HG03066 (cell line): ENCODE data around the gene IGF2BP1.
"Not testable (repeated sequence)": the region's sequence is repeated elsewhere in the genome, so short reads cannot be mapped to it uniquely, and the experiment has no call there.

Source experiments
- ATAC-seq: cut with Tn5 transposase; IDR thresholded peaks from one replicate; pipeline ENCODE4 v1.9.1; 2021; ENCODE audit warnings: low read depth; ENCODE audit not compliant: unreplicated experiment

The IGF2BP1 gene

GRCh38 chr17:48995304-48995973, 1.7 kb upstream of the IGF2BP1 start:
- no peak for ATAC-seq

- no peak for ATAC-seq
Measured at GRCh38 chr17:48995974-48996721, 1.0 kb upstream of the IGF2BP1 start.

GRCh38 chr17:48996722-48997102, 473 bp upstream of the IGF2BP1 start:
- ATAC-seq: no peak

- no peak for ATAC-seq
Measured at GRCh38 chr17:48997827-48998586, 822 bp downstream of the IGF2BP1 start.

GRCh38 chr17:48998587-48999440, 1.6 kb downstream of the IGF2BP1 start:
- ATAC-seq: no peak

GRCh38 chr17:49000943-49001342, 3.8 kb downstream of the IGF2BP1 start:
- no peak for ATAC-seq

GRCh38 chr17:49001671-49002070, 4.5 kb downstream of the IGF2BP1 start:
- ATAC-seq: no peak

GRCh38 chr17:49002331-49002730, 5.1 kb downstream of the IGF2BP1 start:
- ATAC-seq: no peak

GRCh38 chr17:49002766-49003165, 5.6 kb downstream of the IGF2BP1 start:
- no peak for ATAC-seq

- ATAC-seq: no peak
Measured at GRCh38 chr17:49003557-49004511, 6.6 kb downstream of the IGF2BP1 start.

GRCh38 chr17:49005140-49005539, 8.0 kb downstream of the IGF2BP1 start:
- ATAC-seq: no peak

- not testable (repeated sequence) for ATAC-seq
Measured at GRCh38 chr17:49008908-49009307, 11.7 kb downstream of the IGF2BP1 start.

- no peak for ATAC-seq
Measured at GRCh38 chr17:49012769-49013255, 15.6 kb downstream of the IGF2BP1 start.

- no peak for ATAC-seq
Measured at GRCh38 chr17:49013311-49014213, 16.4 kb downstream of the IGF2BP1 start.

GRCh38 chr17:49015179-49015923, 18.2 kb downstream of the IGF2BP1 start:
- ATAC-seq: no peak

GRCh38 chr17:49015924-49016774, 19.0 kb downstream of the IGF2BP1 start:
- ATAC-seq: no peak
